GM23248 (cell line): Measurements from ENCODE around the gene SLC25A26. TPM values are rescaled to one million over a fixed set of nuclear protein-coding genes. Genes with fewer than 3 reads are reported as not detected.
A peak's percentile ranks its signal among the peaks of the same experiment; 100 is the strongest.
"Not testable (repeated sequence)": the region's sequence is repeated elsewhere in the genome, so short reads cannot be mapped to it uniquely, and the experiment has no call there.

Experiments
- DNase-seq: peaks from one replicate; pipeline ENCODE4 v3.0.0-alpha.2; 2015
- H2AFZ ChIP-seq: fragments of 200-600 bp; sonication (generic); 2 replicates; pipeline ENCODE4 v1.6.1; 2016; ENCODE audit warnings: antibody characterized with exemption
- H3F3A ChIP-seq: fragments of 200-600 bp; sonication (generic); 2 replicates; pipeline ENCODE4 v1.6.1; 2016; ENCODE audit warnings: mild to moderate bottlenecking, antibody characterized with exemption, mixed run types; ENCODE audit not compliant: insufficient read depth
- H3K27ac ChIP-seq: fragments of 200-600 bp; sonication (generic); 2 replicates; pipeline ENCODE4 v1.5.1; 2016; ENCODE audit warnings: mild to moderate bottlenecking
- H3K27me3 ChIP-seq: fragments of 200-600 bp; sonication (generic); replicated peaks from 2 replicates; pipeline ENCODE4 v1.6.1; 2016; ENCODE audit warnings: mild to moderate bottlenecking; ENCODE audit not compliant: insufficient read depth
- H3K36me3 ChIP-seq: fragments of 200-600 bp; sonication (generic); 2 replicates; pipeline ENCODE4 v1.6.1; 2016; ENCODE audit warnings: low read depth, mild to moderate bottlenecking
- H3K4me1 ChIP-seq: fragments of 200-600 bp; sonication (generic); 2 replicates; pipeline ENCODE4 v1.6.1; 2016; ENCODE audit warnings: mild to moderate bottlenecking; ENCODE audit not compliant: insufficient read depth
- H3K4me2 ChIP-seq: fragments of 200-600 bp; sonication (generic); one replicate; pipeline ENCODE4 v1.6.1; 2016; ENCODE audit warnings: mild to moderate bottlenecking; ENCODE audit not compliant: unreplicated experiment
- H3K4me3 ChIP-seq: fragments of 200-600 bp; sonication (generic); 2 replicates; pipeline ENCODE4 v1.5.1; 2016; ENCODE audit warnings: mild to moderate bottlenecking
- H3K79me2 ChIP-seq: fragments of 200-600 bp; sonication (generic); 2 replicates; pipeline ENCODE4 v1.6.1; 2016; ENCODE audit warnings: mild to moderate bottlenecking; ENCODE audit not compliant: insufficient read depth
- H3K9ac ChIP-seq: fragments of 200-600 bp; sonication (generic); 2 replicates; pipeline ENCODE4 v1.6.1; 2016; ENCODE audit warnings: mild to moderate bottlenecking
- H3K9me2 ChIP-seq: fragments of 200-600 bp; sonication (generic); 2 replicates; pipeline ENCODE4 v1.6.1; 2016; ENCODE audit warnings: mixed run types, mild to moderate bottlenecking, moderate library complexity; ENCODE audit not compliant: insufficient read depth
- H3K9me3 ChIP-seq: fragments of 200-600 bp; sonication (generic); one replicate; pipeline ENCODE4 v1.6.1; 2017; ENCODE audit warnings: low read depth
- H4K20me1 ChIP-seq: fragments of 200-600 bp; sonication (generic); 2 replicates; pipeline ENCODE4 v1.6.0; 2016; ENCODE audit not compliant: insufficient read depth
- EZH2 ChIP-seq: fragments of 200-600 bp; sonication (generic); IDR thresholded peaks from 2 replicates; pipeline ENCODE4 v1.6.1; 2018; ENCODE audit warnings: antibody characterized with exemption, mild to moderate bottlenecking; ENCODE audit not compliant: insufficient read depth, poor library complexity, severe bottlenecking
- EZH2phosphoT487 ChIP-seq: fragments of 200-600 bp; sonication (generic); IDR thresholded peaks from 2 replicates; pipeline ENCODE4 v1.6.1; 2018; ENCODE audit warnings: antibody characterized with exemption, moderate library complexity, mild to moderate bottlenecking, low read depth; ENCODE audit not compliant: insufficient read depth
- WGBS, 2 experiments: methylation state at CpG; one replicate each; pipeline ENCODE4 v1.1.6; 2015 to 2017; ENCODE audit warnings: low lambda C conversion rate in 2 of 2, low coverage in 1 of 2; ENCODE audit errors: missing lambda C conversion rate in 2 of 2; 5-methylcytosine and 5-hydroxymethylcytosine counted together
- in situ Hi-C: fragments of 300-500 bp; cut with MboI; formaldehyde crosslinking; loops from 2 replicates; pipeline ENCODE4 v1.15.0; 2020
- polyA plus RNA-seq: library from polyadenylated mRNA; unstranded; fragments of >200 nt; fragmentation: Nextera tagmentation; extraction: Ambion mirVana; gene quantifications from 2 replicates; pipeline ENCODE4 v1.2.1, GENCODE V29; 2016
- total RNA-seq: library from RNA; depleted of rRNA; stranded (reverse); fragments of >200 nt; shearing (Covaris generic); gene quantifications from 2 replicates; pipeline ENCODE4 v1.2.3, GENCODE V29; 2014

The SLC25A26 gene
- total and polyA plus RNA-seq, 2 experiments from 2014 or later, result 25.2 to 26.9 TPM

- no peak overlapping the region for H3K9ac ChIP-seq
- no peak for DNase-seq
- H3K79me2 ChIP-seq, result no peaks in the 10 kb centered on the region
- H3K9me3 ChIP-seq, result no peaks in the 10 kb centered on the region
- peaks cover 7% of the 10 kb centered on the region; the same call in 1 of the 2 replicates for H3F3A ChIP-seq
- TF ChIP-seq EZH2phosphoT487 (no peak), EZH2 (no peak)
- no peak overlapping the region for H3K4me3 ChIP-seq
- H3K27me3 ChIP-seq, result no peaks in the 10 kb centered on the region
- H2AFZ ChIP-seq, result no peak overlapping the region
- no peaks in the 10 kb centered on the region for H3K9me2 ChIP-seq
- no peak overlapping the region for H3K27ac ChIP-seq
- no peaks in the 10 kb centered on the region for H3K36me3 ChIP-seq
- H4K20me1 ChIP-seq, result no peaks in the 10 kb centered on the region
- in situ Hi-C loops, result no loop called here
- H3K4me1 ChIP-seq, result peaks cover 11% of the 10 kb centered on the region; the same call in 1 of the 2 replicates
- 79 to 83% methylated on average over 1 of the region's 1 CpG for WGBS, 2 experiments
- no peak overlapping the region for H3K4me2 ChIP-seq
These were observed 77.8 kb downstream of the SLC25A26 start for GRCh38 chr3:66298591-66298990.

GRCh38 chr3:66299085-66299484 lies 78.3 kb downstream of the SLC25A26 start:
- peaks cover 11% of the 10 kb centered on the region; the same call in 1 of the 2 replicates for H3K4me1 ChIP-seq
- H3K27ac ChIP-seq, H3K9ac ChIP-seq, H3K9me3 ChIP-seq, DNase-seq, H3F3A ChIP-seq, H3K79me2 ChIP-seq, H4K20me1 ChIP-seq, H3K4me3 ChIP-seq, H2AFZ ChIP-seq, H3K27me3 ChIP-seq, H3K36me3 ChIP-seq, H3K9me2 ChIP-seq, in situ Hi-C loops: not testable (repeated sequence)
- 58 to 78% methylated on average over 7 of the region's 7 CpGs for WGBS, 2 experiments
- H3K4me2 ChIP-seq, result peak overlapping the region; percentile 18

GRCh38 chr3:66299891-66300290 lies 79.1 kb downstream of the SLC25A26 start:
- no peak overlapping the region for H3K4me2 ChIP-seq
- no peaks in the 10 kb centered on the region for H4K20me1 ChIP-seq
- no peak for TF ChIP-seq EZH2phosphoT487
- TF ChIP-seq EZH2, result no peak
- H3K36me3 ChIP-seq, result no peaks in the 10 kb centered on the region
- H3K4me1 ChIP-seq, result peaks cover 11% of the 10 kb centered on the region; the same call in 1 of the 2 replicates
- no peak overlapping the region for H3K27ac ChIP-seq
- no peaks in the 10 kb centered on the region for H3K9me3 ChIP-seq
- H3K27me3 ChIP-seq, result no peaks in the 10 kb centered on the region
- H3K9me2 ChIP-seq, result no peaks in the 10 kb centered on the region
- DNase-seq, result no peak
- H3F3A ChIP-seq, result peaks cover 7% of the 10 kb centered on the region; the same call in 1 of the 2 replicates
- H3K4me3 ChIP-seq, result no peak overlapping the region
- in situ Hi-C loops, result no loop called here
- H3K9ac ChIP-seq, result no peak overlapping the region
- H2AFZ ChIP-seq, result no peak overlapping the region
- H3K79me2 ChIP-seq, result no peaks in the 10 kb centered on the region
- WGBS, 2 experiments, result 37 to 54% methylated on average over 4 of the region's 4 CpGs

GRCh38 chr3:66302288-66302687 lies 81.5 kb downstream of the SLC25A26 start:
- TF ChIP-seq EZH2, result no peak
- TF ChIP-seq EZH2phosphoT487, result no peak
- H3K4me2 ChIP-seq, result no peak overlapping the region
- no peak overlapping the region for H3K9ac ChIP-seq

GRCh38 chr3:66303491-66303901 lies 82.7 kb downstream of the SLC25A26 start:
- Histone ChIP-seq H4K20me1 (no peaks in the 10 kb centered on the region), H3K27me3 (no peaks in the 10 kb centered on the region), H3K9me3 (no peaks in the 10 kb centered on the region), H3K79me2 (no peaks in the 10 kb centered on the region), H3K9ac (no peak overlapping the region), H3K36me3 (no peaks in the 10 kb centered on the region), H3F3A (no peaks in the 10 kb centered on the region), H2AFZ (no peak overlapping the region), H3K4me1 (no peaks in the 10 kb centered on the region), H3K9me2 (no peaks in the 10 kb centered on the region), H3K4me3 (no peak overlapping the region), H3K4me2 (no peak overlapping the region), H3K27ac (no peak overlapping the region)
- in situ Hi-C loops, result no loop called here
- no peak for DNase-seq
- WGBS, 2 experiments, result 94 to 100% methylated on average over 3 of the region's 3 CpGs
- no peak for TF ChIP-seq EZH2phosphoT487
- no peak for TF ChIP-seq EZH2

More at GRCh38 chr3:66302288-66302687, 81.5 kb downstream of the SLC25A26 start:
- Histone ChIP-seq H3K36me3 (no peaks in the 10 kb centered on the region), H3K9me3 (no peaks in the 10 kb centered on the region), H3K4me3 (no peak overlapping the region), H3K9me2 (no peaks in the 10 kb centered on the region), H3K27me3 (no peaks in the 10 kb centered on the region), H3K79me2 (no peaks in the 10 kb centered on the region), H3K27ac (no peak overlapping the region), H4K20me1 (no peaks in the 10 kb centered on the region), H2AFZ (no peak overlapping the region), H3F3A (peaks cover 6% of the 10 kb centered on the region; the same call in 1 of the 2 replicates), H3K4me1 (peaks cover 10% of the 10 kb centered on the region; the same call in 1 of the 2 replicates)
- WGBS, 2 experiments, result 44 to 45% methylated on average over 3 of the region's 3 CpGs
- DNase-seq, result peak; percentile 15
- in situ Hi-C loops, result no loop called here
